ENCODE measurements around the gene CELF2. TPM values are rescaled to one million over a fixed set of nuclear protein-coding genes. Genes with fewer than 3 reads are reported as not detected.
A peak's percentile ranks its signal among the peaks of the same experiment; 100 is the strongest.

The CELF2 gene
- total and polyA plus RNA-seq, 9 of the 15 experiments (the other 6 are each of a cell fraction or from before 2014, with no cell fraction given): 4.0 to 20.3 (median 11.1) TPM

- peak; percentile 24; the same call in 1 of the 2 replicates for TF ChIP-seq JUN (IDR thresholded peaks at IDR 0.05; ENCODE audit: borderline replicate concordance, low read depth, low read length)
- TF ChIP-seq JUN (CRISPR knock-in tag; IDR thresholded peaks at IDR 0.05; ENCODE audit: borderline replicate concordance): no peak
- peak; percentile 98 for TF ChIP-seq MEIS2 (IDR thresholded peaks at IDR 0.05; ENCODE audit: partially characterized antibody)
- no peak for TF ChIP-seq NR2F6 (CRISPR knock-in tag; IDR thresholded peaks at IDR 0.05)
- TF ChIP-seq JUNB (CRISPR knock-in tag; conservative IDR thresholded peaks at IDR 0.05): 0 out of 2 replicates have a peak, but pooled peaks have one; percentile 32
- peak; percentile 67 for TF ChIP-seq EP300 (IDR thresholded peaks at IDR 0.05; ENCODE audit: low read length)
- TF ChIP-seq COPS2 (conservative IDR thresholded peaks at IDR 0.05): no peak
- TF ChIP-seq CHCHD3 (CRISPR knock-in tag; IDR thresholded peaks at IDR 0.05): no peak
- no peak for TF ChIP-seq MXD1 (CRISPR knock-in tag; IDR thresholded peaks at IDR 0.05; ENCODE audit: borderline replicate concordance, poor library complexity, severe bottlenecking)
- no peak for TF ChIP-seq CBX8 (IDR thresholded peaks at IDR 0.05; ENCODE audit: borderline replicate concordance, extremely low read depth, low read depth, low read length, poor library complexity, severe bottlenecking)
- 0 out of 2 replicates have a peak, but pooled peaks have one; percentile 28 for TF ChIP-seq MEF2D (tag; conservative IDR thresholded peaks at IDR 0.05; ENCODE audit: low read depth)
- TF ChIP-seq RNF219 (CRISPR knock-in tag; IDR thresholded peaks at IDR 0.05): no peak
- TF ChIP-seq KDM4B (IDR thresholded peaks at IDR 0.05; ENCODE audit: borderline replicate concordance in 2 of 2, low read depth in 1 of 2): peak in 1 of 2 experiments; percentile 88; a peak in 1 of 4 replicates
- no peak for TF ChIP-seq ZBTB43 (CRISPR knock-in tag; IDR thresholded peaks at IDR 0.05)
- TF ChIP-seq NCOA2 (IDR thresholded peaks at IDR 0.05; ENCODE audit: partially characterized antibody in 2 of 2): no peak
- TF ChIP-seq PBX2 (CRISPR knock-in tag; IDR thresholded peaks at IDR 0.05; ENCODE audit: low read depth): peak; percentile 80
- peak; percentile 90 for TF ChIP-seq PBX2 (tag; conservative IDR thresholded peaks at IDR 0.05; ENCODE audit: low read depth)
- TF ChIP-seq ARID1B (IDR thresholded peaks at IDR 0.05): peak; percentile 58
- TF ChIP-seq ARHGAP35 (IDR thresholded peaks at IDR 0.05; ENCODE audit: partially characterized antibody): peak; percentile 96
- TF ChIP-seq CREB1 (IDR thresholded peaks at IDR 0.05): no peak
- no peak for TF ChIP-seq CREB1 (CRISPR knock-in tag; IDR thresholded peaks at IDR 0.05)
- peak; percentile 81 for TF ChIP-seq FOSL1 (tag; conservative IDR thresholded peaks at IDR 0.05)
Observed at GRCh38 chr10:11115337-11115736, 97.7 kb downstream of the CELF2 start (continued).

Data from K562 (cell line).